HG03103 (cell line): Measurements from ENCODE around the gene SLC25A10.

Source experiments
- ATAC-seq: cut with Tn5 transposase; IDR thresholded peaks from one replicate; pipeline ENCODE4 v1.9.1; 2021; ENCODE audit warnings: low read depth; ENCODE audit not compliant: unreplicated experiment

The SLC25A10 gene

DNA sequence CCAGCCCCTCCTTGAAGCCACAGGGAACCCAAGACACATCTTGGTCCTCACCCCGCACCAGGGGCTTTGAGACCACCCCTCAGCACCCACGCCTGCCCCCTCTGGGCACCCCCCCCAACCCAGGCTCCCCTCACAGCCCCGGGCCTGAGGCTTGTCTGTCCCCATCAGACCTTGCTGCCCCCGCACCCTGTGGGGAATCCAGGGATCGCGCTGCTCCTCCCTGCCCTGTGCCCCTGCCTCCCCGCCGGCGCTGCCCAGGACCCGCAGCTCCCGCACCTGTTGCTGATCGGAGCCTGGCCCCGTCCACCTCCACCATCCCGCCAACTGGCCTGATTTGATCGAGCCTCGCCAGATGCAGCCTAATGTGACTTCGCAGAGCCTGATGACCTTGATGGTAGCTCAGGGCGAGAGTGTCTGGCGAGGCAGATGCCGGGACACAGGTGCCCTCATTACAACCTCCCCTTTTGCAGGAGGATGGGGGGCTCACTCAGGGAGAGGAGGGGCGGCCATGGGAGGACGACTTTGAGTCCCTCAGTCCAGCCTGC is 29.0 kb downstream of the SLC25A10 start:
- no peak for ATAC-seq

DNA sequence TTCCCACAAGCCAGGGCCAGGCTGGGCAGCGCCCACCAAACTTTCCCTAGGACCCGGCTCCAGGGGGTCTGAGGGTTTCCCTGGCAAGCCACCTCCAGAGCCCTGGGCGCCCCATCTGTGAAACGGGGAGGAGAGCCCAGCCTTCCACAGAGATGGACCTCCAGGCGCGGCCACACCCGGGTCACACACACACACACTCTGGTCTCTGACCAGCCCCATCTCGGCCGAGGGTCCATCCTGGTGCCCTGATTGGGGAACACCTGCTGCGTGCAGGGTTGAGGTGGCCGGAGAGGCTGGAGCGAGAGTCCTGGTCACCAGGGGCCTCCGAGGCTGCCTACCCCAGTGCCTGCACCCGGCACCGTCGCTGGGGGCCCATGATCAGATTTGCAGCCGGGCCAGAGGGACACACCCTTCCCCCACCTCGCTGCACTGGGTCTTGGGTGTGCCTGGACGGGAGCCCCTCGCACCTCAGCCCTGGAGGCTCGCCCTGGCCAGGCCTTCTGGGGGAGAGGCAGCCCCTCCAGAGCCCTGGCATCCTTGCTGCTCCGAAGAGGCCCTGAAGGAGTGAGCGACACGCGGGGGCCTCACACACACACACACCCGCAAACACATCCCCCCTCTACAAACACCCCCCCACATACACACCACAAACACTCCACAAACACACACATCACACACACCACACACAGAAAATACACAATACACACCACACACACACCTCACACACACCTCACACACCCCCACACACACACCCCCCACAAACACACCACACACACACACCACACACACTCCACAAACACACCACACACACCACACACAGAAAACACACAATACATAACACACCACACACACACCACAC is 29.7 kb downstream of the SLC25A10 start:
- no peak for ATAC-seq
